ENCODE results near the gene PRELP.

- TF ChIP-seq CTCF (IDR thresholded peaks at IDR 0.05): no peak
- TF ChIP-seq POLR2A (IDR thresholded peaks at IDR 0.05): no peak
These were observed 20.2 kb downstream of the PRELP start for GRCh38 chr1:203495845-203496244.
